ENCODE data around the gene ANKRD13B.

DNA sequence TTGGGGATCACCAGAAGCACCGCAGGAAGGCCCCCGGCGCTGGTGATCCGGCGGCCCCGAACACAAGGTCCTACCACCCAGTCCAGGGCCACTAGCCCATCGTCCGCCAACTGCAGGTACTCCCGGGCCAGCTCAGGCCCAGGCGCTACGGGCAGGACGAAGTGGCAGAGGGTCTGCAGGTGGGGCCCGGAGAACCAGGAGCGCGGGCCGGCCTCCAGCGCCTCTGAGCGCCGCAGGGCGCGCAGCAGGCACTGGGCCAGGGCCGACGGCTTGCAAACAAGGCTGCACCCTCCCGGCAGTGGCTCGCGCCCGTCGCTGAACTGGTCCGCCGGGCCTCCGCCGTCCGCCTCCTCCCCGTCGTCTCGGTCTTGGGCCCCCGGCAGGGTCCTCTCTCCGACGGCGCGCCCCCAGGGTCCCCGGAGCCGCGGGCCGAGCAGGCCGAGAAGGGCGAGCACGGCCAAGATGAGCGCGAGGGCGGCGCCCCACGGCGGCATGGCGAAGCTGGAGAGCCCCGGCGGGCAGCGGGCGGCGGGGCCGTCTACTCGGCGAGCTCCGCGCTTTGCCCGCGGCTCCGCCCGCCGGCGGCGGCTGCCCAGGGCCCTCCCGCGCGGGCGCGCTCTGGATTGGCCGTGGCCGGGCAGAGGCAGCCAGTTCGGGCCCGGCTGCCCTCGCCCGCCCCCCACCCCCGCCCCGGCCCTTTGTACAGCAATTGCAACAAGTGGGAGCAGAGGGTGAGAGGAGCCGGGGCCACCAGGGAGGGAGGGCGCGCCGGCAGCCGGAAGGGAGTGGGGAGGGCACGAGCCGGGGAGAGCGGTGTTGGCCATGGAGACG, 26.2 kb upstream of the ANKRD13B start, which contains the start of gene ABHD15:
- TF ChIP-seq, protein P1, sequence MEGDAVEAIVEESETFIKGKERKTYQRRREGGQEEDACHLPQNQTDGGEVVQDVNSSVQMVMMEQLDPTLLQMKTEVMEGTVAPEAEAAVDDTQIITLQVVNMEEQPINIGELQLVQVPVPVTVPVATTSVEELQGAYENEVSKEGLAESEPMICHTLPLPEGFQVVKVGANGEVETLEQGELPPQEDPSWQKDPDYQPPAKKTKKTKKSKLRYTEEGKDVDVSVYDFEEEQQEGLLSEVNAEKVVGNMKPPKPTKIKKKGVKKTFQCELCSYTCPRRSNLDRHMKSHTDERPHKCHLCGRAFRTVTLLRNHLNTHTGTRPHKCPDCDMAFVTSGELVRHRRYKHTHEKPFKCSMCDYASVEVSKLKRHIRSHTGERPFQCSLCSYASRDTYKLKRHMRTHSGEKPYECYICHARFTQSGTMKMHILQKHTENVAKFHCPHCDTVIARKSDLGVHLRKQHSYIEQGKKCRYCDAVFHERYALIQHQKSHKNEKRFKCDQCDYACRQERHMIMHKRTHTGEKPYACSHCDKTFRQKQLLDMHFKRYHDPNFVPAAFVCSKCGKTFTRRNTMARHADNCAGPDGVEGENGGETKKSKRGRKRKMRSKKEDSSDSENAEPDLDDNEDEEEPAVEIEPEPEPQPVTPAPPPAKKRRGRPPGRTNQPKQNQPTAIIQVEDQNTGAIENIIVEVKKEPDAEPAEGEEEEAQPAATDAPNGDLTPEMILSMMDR (IDR thresholded peaks at IDR 0.05; ENCODE audit: insufficient read depth, low read depth, low read length) = no peak
- TF ChIP-seq EZH2 (IDR thresholded peaks at IDR 0.05; ENCODE audit: insufficient read depth, low read length) = peak; percentile 33

Measured in astrocyte (in vitro differentiated cells and primary cell).